HG03045 (cell line): Measurements from ENCODE around the gene BZW2.
A peak's percentile ranks its signal among the peaks of the same experiment; 100 is the strongest.

ENCODE experiments used
- ATAC-seq: cut with Tn5 transposase; IDR thresholded peaks from one replicate; pipeline ENCODE4 v1.9.1; 2021; ENCODE audit warnings: mild to moderate bottlenecking, moderate library complexity; ENCODE audit not compliant: unreplicated experiment

The BZW2 gene

GRCh38 chr7:16645593-16646471 lies at the start of gene BZW2, which contains the start of gene ANKMY2:
BZW2 (plus strand) TSS chr7:16646181; CDS start chr7:16665444, 19,263 bp downstream.
ANKMY2 (minus strand) TSS chr7:16645754; CDS start chr7:16645573, 181 bp downstream.
- peak; percentile 98 for ATAC-seq

GRCh38 chr7:16598015-16598414 lies 48.0 kb upstream of the BZW2 start:
- no peak for ATAC-seq

- ATAC-seq: no peak
Observed at GRCh38 chr7:16599860-16600259, 46.1 kb upstream of the BZW2 start.

GRCh38 chr7:16603633-16604032 lies 42.3 kb upstream of the BZW2 start:
- no peak for ATAC-seq

GRCh38 chr7:16604054-16604453 lies 41.9 kb upstream of the BZW2 start:
- ATAC-seq: no peak

GRCh38 chr7:16606704-16607103 lies 39.3 kb upstream of the BZW2 start:
- ATAC-seq: no peak

- ATAC-seq: peak; percentile 55
Observed at GRCh38 chr7:16609842-16610450, 36.0 kb upstream of the BZW2 start.

- no peak for ATAC-seq
Observed at GRCh38 chr7:16611711-16612110, 34.3 kb upstream of the BZW2 start.

GRCh38 chr7:16615228-16615627 lies 30.8 kb upstream of the BZW2 start:
- ATAC-seq: no peak

- no peak for ATAC-seq
Observed at GRCh38 chr7:16616122-16616521, 29.9 kb upstream of the BZW2 start.

- no peak for ATAC-seq
Observed at GRCh38 chr7:16616542-16616941, 29.4 kb upstream of the BZW2 start.

- peak; percentile 83 for ATAC-seq
Observed at GRCh38 chr7:16619979-16620408, 26.0 kb upstream of the BZW2 start.

- ATAC-seq: no peak
Observed at GRCh38 chr7:16626388-16626787, 19.6 kb upstream of the BZW2 start.

- no peak for ATAC-seq
Observed at GRCh38 chr7:16627236-16627635, 18.7 kb upstream of the BZW2 start.

- no peak for ATAC-seq
Observed at GRCh38 chr7:16630654-16631053, 15.3 kb upstream of the BZW2 start.

- no peak for ATAC-seq
Observed at GRCh38 chr7:16634271-16634738, 11.7 kb upstream of the BZW2 start.

GRCh38 chr7:16636555-16637101 lies 9.4 kb upstream of the BZW2 start:
- no peak for ATAC-seq

- ATAC-seq: no peak
Observed at GRCh38 chr7:16637379-16637778, 8.6 kb upstream of the BZW2 start.

- no peak for ATAC-seq
Observed at GRCh38 chr7:16638282-16639280, 7.4 kb upstream of the BZW2 start.

GRCh38 chr7:16644157-16644556 lies 1.8 kb upstream of the BZW2 start:
- no peak for ATAC-seq
